ENCODE results near the gene ATG2B. TPM values are rescaled to one million over a fixed set of nuclear protein-coding genes. Genes with fewer than 3 reads are reported as not detected.

The ATG2B gene
- total and polyA plus RNA-seq, 9 of the 15 experiments (the other 6 are each of a cell fraction or from before 2014, with no cell fraction given), result 0.83 to 12.9 (median 8.7) TPM

DNA sequence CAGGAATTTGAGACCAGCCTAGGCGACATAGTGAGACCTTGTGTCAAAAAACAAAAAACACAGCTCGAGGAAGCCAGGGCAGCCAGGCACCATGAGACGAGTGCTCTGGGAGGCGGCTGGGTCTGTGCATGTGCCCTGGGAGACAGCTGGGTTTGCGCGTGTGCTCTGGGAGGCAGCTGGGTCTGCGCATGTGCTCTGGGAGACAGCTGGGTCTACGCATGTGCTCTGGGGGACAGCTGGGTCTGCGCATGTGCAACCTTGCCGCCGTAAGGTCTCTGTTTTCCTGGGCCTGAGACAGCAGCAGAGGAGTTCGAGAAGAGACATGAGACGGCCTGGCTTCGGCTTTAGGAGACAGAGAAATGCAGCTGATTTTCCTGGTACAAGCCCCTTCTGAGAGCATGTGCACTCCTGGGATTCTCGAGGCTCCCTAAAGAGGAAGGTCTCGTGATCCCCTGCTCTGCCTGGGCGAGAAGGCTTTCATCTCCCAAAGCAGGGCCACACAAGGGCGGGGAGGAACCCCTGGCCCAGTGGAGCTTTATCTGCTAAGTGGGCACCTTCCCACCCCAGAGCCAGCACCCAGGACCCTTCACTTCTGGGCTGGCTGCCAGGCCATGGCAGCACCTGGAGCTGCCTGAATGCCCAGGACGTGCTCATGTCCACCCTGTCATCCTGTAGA lies 110.7 kb downstream of the ATG2B start (continued):
- TF ChIP-seq, protein P1, sequence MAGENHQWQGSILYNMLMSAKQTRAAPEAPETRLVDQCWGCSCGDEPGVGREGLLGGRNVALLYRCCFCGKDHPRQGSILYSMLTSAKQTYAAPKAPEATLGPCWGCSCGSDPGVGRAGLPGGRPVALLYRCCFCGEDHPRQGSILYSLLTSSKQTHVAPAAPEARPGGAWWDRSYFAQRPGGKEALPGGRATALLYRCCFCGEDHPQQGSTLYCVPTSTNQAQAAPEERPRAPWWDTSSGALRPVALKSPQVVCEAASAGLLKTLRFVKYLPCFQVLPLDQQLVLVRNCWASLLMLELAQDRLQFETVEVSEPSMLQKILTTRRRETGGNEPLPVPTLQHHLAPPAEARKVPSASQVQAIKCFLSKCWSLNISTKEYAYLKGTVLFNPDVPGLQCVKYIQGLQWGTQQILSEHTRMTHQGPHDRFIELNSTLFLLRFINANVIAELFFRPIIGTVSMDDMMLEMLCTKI (IDR thresholded peaks at IDR 0.05; ENCODE audit: partially characterized antibody), result no peak
- TF ChIP-seq ZNF232 (CRISPR knock-in tag; IDR thresholded peaks at IDR 0.05) (0 out of 2 replicates have a peak, but pooled peaks have one; percentile 76), TFAM (CRISPR knock-in tag; conservative IDR thresholded peaks at IDR 0.05) (no peak), MEIS2 (IDR thresholded peaks at IDR 0.05; ENCODE audit: partially characterized antibody) (peak; percentile 39), KAT7 (CRISPR knock-in tag; IDR thresholded peaks at IDR 0.05; ENCODE audit: borderline replicate concordance) (no peak), MYC (IDR thresholded peaks at IDR 0.05; ENCODE audit: low read depth, low read length) (peak; percentile 38; the same call in 1 of the 2 replicates), MYC (CRISPR knock-in tag; IDR thresholded peaks at IDR 0.05; ENCODE audit: borderline replicate concordance, low read depth) (no peak), ZNF212 (CRISPR knock-in tag; IDR thresholded peaks at IDR 0.05) (no peak), RNF2 (IDR thresholded peaks at IDR 0.05) (no peak), L3MBTL2 (IDR thresholded peaks at IDR 0.05) (peak; percentile 74), PRPF4 (IDR thresholded peaks at IDR 0.05; ENCODE audit: insufficient read depth, low read depth, low read length, poor library complexity, severe bottlenecking) (no peak), RB1 (IDR thresholded peaks at IDR 0.05; ENCODE audit: low read depth) (no peak), FOXP1 (CRISPR knock-in tag; IDR thresholded peaks at IDR 0.05) (peak; percentile 36; the same call in 1 of the 2 replicates), ZNF764 (CRISPR knock-in tag; IDR thresholded peaks at IDR 0.05; ENCODE audit: low read depth) (no peak)
- TF ChIP-seq, protein P2, sequence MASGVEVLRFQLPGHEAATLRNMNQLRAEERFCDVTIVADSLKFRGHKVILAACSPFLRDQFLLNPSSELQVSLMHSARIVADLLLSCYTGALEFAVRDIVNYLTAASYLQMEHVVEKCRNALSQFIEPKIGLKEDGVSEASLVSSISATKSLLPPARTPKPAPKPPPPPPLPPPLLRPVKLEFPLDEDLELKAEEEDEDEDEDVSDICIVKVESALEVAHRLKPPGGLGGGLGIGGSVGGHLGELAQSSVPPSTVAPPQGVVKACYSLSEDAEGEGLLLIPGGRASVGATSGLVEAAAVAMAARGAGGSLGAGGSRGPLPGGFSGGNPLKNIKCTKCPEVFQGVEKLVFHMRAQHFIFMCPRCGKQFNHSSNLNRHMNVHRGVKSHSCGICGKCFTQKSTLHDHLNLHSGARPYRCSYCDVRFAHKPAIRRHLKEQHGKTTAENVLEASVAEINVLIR (CRISPR knock-in tag; IDR thresholded peaks at IDR 0.05), result no peak
- TF ChIP-seq, protein P3, sequence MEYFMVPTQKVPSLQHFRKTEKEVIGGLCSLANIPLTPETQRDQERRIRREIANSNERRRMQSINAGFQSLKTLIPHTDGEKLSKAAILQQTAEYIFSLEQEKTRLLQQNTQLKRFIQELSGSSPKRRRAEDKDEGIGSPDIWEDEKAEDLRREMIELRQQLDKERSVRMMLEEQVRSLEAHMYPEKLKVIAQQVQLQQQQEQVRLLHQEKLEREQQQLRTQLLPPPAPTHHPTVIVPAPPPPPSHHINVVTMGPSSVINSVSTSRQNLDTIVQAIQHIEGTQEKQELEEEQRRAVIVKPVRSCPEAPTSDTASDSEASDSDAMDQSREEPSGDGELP (CRISPR knock-in tag; IDR thresholded peaks at IDR 0.05; ENCODE audit: borderline replicate concordance), result peak; percentile 60; the same call in 1 of the 2 replicates
- TF ChIP-seq, protein P4, sequence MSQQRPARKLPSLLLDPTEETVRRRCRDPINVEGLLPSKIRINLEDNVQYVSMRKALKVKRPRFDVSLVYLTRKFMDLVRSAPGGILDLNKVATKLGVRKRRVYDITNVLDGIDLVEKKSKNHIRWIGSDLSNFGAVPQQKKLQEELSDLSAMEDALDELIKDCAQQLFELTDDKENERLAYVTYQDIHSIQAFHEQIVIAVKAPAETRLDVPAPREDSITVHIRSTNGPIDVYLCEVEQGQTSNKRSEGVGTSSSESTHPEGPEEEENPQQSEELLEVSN (IDR thresholded peaks at IDR 0.05; ENCODE audit: borderline replicate concordance in 1 of 2, extremely low read depth in 1 of 2, insufficient read depth in 1 of 2, insufficient read length in 1 of 2, low read depth in 1 of 2, low read length in 1 of 2, poor library complexity in 1 of 2, severe bottlenecking in 1 of 2), result peak in 1 of 2 experiments; percentile 57
- TF ChIP-seq, protein P5, sequence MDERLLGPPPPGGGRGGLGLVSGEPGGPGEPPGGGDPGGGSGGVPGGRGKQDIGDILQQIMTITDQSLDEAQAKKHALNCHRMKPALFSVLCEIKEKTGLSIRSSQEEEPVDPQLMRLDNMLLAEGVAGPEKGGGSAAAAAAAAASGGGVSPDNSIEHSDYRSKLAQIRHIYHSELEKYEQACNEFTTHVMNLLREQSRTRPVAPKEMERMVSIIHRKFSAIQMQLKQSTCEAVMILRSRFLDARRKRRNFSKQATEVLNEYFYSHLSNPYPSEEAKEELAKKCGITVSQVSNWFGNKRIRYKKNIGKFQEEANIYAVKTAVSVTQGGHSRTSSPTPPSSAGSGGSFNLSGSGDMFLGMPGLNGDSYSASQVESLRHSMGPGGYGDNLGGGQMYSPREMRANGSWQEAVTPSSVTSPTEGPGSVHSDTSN (CRISPR knock-in tag; IDR thresholded peaks at IDR 0.05; ENCODE audit: low read depth), result no peak
- TF ChIP-seq, protein P5 (tag; conservative IDR thresholded peaks at IDR 0.05; ENCODE audit: low read depth), result no peak
- TF ChIP-seq, protein P6, sequence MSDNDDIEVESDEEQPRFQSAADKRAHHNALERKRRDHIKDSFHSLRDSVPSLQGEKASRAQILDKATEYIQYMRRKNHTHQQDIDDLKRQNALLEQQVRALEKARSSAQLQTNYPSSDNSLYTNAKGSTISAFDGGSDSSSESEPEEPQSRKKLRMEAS (CRISPR knock-in tag; IDR thresholded peaks at IDR 0.05), result peak; percentile 81
